HepG2 (cell line): ENCODE results near the gene RAC2. TPM values are rescaled to one million over a fixed set of nuclear protein-coding genes. Genes with fewer than 3 reads are reported as not detected.

Experiments used
- CC2D1A ChIP-seq: sonication (generic); formaldehyde crosslinking; IDR thresholded peaks from 2 replicates; pipeline ENCODE4 v1.8.1; 2023; ENCODE audit warnings: mild to moderate bottlenecking, missing genetic modification reagents
- DPF2 ChIP-seq: sonication (generic); formaldehyde crosslinking; IDR thresholded peaks from 2 replicates; pipeline ENCODE4 v1.4.0; 2020; ENCODE audit warnings: mild to moderate bottlenecking, low read depth, missing genetic modification reagents, borderline replicate concordance
- ISL2 ChIP-seq: sonication (generic); formaldehyde crosslinking; IDR thresholded peaks from 2 replicates; pipeline ENCODE4 v1.5.0; 2020; ENCODE audit warnings: missing genetic modification reagents
- JUNB ChIP-seq: sonication (generic); formaldehyde crosslinking; IDR thresholded peaks from 2 replicates; pipeline ENCODE4 v1.8.0; 2022; ENCODE audit warnings: missing genetic modification reagents, mild to moderate bottlenecking, borderline replicate concordance
- NAIF1 ChIP-seq: sonication (generic); formaldehyde crosslinking; IDR thresholded peaks from 2 replicates; pipeline ENCODE4 v1.5.0; 2020; ENCODE audit warnings: mild to moderate bottlenecking, missing genetic modification reagents, borderline replicate concordance
- RAD21 ChIP-seq: fragments of 450-650 bp; formaldehyde crosslinking; IDR thresholded peaks from 2 replicates; pipeline ENCODE4 v1.5.0; 2020; ENCODE audit warnings: mild to moderate bottlenecking
- RFXANK ChIP-seq: IDR thresholded peaks from 2 replicates; pipeline ENCODE4 v1.6.1; 2016
- SSRP1 ChIP-seq: IDR thresholded peaks from 2 replicates; pipeline ENCODE4 v1.6.1; 2016; ENCODE audit warnings: control low read depth
- STAG1 ChIP-seq: sonication (generic); formaldehyde crosslinking; IDR thresholded peaks from 2 replicates; pipeline ENCODE4 v1.4.0; 2020; ENCODE audit warnings: missing genetic modification reagents
- ZFP82 ChIP-seq: sonication (generic); formaldehyde crosslinking; IDR thresholded peaks from 2 replicates; pipeline ENCODE4 v1.5.1; 2020; ENCODE audit warnings: mild to moderate bottlenecking, missing genetic modification reagents, borderline replicate concordance
- ZNF275 ChIP-seq: sonication (generic); formaldehyde crosslinking; IDR thresholded peaks from 2 replicates; pipeline ENCODE4 v1.8.0; 2022; ENCODE audit warnings: missing genetic modification reagents, mild to moderate bottlenecking, inconsistent platforms, borderline replicate concordance
- ZNF292 ChIP-seq: sonication (generic); formaldehyde crosslinking; IDR thresholded peaks from 2 replicates; pipeline ENCODE4 v1.8.1; 2022; ENCODE audit warnings: mild to moderate bottlenecking, low read depth, missing genetic modification reagents, borderline replicate concordance
- ZNF414 ChIP-seq: sonication (generic); formaldehyde crosslinking; IDR thresholded peaks from 2 replicates; pipeline ENCODE4 v1.5.0; 2020; ENCODE audit warnings: missing genetic modification reagents
- ZNF484 ChIP-seq: sonication (generic); formaldehyde crosslinking; IDR thresholded peaks from 2 replicates; pipeline ENCODE4 v1.5.1; 2020; ENCODE audit warnings: mild to moderate bottlenecking, low read depth, missing genetic modification reagents, borderline replicate concordance
- ZNF549 ChIP-seq: sonication (generic); formaldehyde crosslinking; IDR thresholded peaks from 2 replicates; pipeline ENCODE4 v1.5.0; 2020; ENCODE audit warnings: missing genetic modification reagents
- ZNF75D ChIP-seq: sonication (generic); formaldehyde crosslinking; IDR thresholded peaks from 2 replicates; pipeline ENCODE4 v1.8.1; 2023; ENCODE audit warnings: missing genetic modification reagents, mild to moderate bottlenecking, borderline replicate concordance
- ZNF841 ChIP-seq: sonication (generic); formaldehyde crosslinking; IDR thresholded peaks from 2 replicates; pipeline ENCODE4 v1.8.1; 2023; ENCODE audit warnings: missing genetic modification reagents, borderline replicate concordance
- polyA plus RNA-seq, 8 experiments: library from polyadenylated mRNA; depleted of rRNA in 3 of 8; stranded (reverse) in 7 of 8; unstranded in 1 of 8; fragments of >200 nt; fragmentation: Illumina TruSeq in 4 of 8; extraction: Trizol in 4 of 8; gene quantifications; 2 replicates each; pipeline versions ENCODE4 v1.2.1 to v1.2.3, GENCODE V29; 2011 to 2016; ENCODE audit warnings: low read depth in 4 of 8, missing spikeins in 1 of 8, mixed read lengths in 1 of 8; ENCODE audit not compliant: insufficient read depth in 1 of 8
- total RNA-seq, 5 experiments: library from RNA; depleted of rRNA; stranded (reverse); fragments of >200 nt; fragmentation: Illumina TruSeq; extraction: Trizol; gene quantifications; 2 replicates each; pipeline ENCODE4 v1.2.3, GENCODE V29; 2016; ENCODE audit warnings: low read depth in 1 of 5
- TF ChIP-seq, protein P1 (sequence below): sonication (generic); formaldehyde crosslinking; IDR thresholded peaks from 2 replicates; pipeline ENCODE4 v1.8.1; 2023; ENCODE audit warnings: mild to moderate bottlenecking, missing genetic modification reagents
- TF ChIP-seq, protein P2 (sequence below): sonication (generic); formaldehyde crosslinking; IDR thresholded peaks from 2 replicates; pipeline ENCODE4 v1.4.0; 2020; ENCODE audit warnings: mild to moderate bottlenecking, missing genetic modification reagents

RAC2 gene
- total and polyA plus RNA-seq, 2 of the 13 experiments (the other 11 are each of a cell fraction or from before 2014, with no cell fraction given), result 0.73 TPM; not detected in 1

DNA sequence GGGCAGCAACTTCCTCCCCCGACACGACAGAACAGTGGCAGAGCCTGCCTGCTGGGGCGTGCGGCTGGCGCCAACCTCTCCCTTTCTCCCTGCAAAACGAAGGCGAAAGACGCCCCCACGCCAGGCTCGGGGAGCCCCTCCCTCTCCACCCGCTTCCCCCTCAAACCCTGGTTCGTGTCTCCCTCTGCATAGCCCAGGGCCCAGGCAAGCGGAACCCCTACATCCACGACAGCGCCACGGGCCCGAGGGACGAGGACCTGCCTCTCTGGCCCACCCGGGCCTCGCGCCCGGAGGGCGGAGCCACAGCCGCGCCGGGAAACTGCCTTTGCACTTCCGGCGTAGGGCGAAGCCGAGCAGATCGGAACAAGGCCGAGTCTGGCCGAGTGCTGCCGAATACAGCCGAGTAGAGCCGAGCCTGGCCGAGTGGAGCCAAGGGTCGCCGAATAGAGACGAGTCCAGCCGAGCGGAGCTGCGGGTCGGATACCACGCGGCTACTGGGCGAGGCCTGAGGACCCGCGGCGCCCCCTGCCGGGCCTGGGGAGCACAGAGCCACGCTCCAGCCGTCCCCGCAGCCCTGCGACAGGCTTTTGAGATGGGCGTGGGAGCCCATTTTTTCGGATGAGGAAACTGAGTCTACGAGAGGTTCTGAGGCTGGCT is 44.8 kb downstream of the RAC2 start (continued):
- TF ChIP-seq ZNF484, result no peak
- TF ChIP-seq, protein P1, sequence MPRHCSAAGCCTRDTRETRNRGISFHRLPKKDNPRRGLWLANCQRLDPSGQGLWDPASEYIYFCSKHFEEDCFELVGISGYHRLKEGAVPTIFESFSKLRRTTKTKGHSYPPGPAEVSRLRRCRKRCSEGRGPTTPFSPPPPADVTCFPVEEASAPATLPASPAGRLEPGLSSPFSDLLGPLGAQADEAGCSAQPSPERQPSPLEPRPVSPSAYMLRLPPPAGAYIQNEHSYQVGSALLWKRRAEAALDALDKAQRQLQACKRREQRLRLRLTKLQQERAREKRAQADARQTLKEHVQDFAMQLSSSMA, result no peak; the same call in 1 of the 2 replicates
- TF ChIP-seq ZNF414 (CRISPR knock-in tag), result no peak
- no peak; the same call in 1 of the 2 replicates for TF ChIP-seq ZNF292 (CRISPR knock-in tag)
- TF ChIP-seq RFXANK (CRISPR knock-in tag), result no peak; the same call in 1 of the 2 replicates
- no peak for TF ChIP-seq JUNB (CRISPR knock-in tag)
- TF ChIP-seq RAD21 (CRISPR knock-in tag), result peak; percentile 80
- peak; percentile 64 for TF ChIP-seq STAG1 (CRISPR knock-in tag)
- TF ChIP-seq, protein P2, sequence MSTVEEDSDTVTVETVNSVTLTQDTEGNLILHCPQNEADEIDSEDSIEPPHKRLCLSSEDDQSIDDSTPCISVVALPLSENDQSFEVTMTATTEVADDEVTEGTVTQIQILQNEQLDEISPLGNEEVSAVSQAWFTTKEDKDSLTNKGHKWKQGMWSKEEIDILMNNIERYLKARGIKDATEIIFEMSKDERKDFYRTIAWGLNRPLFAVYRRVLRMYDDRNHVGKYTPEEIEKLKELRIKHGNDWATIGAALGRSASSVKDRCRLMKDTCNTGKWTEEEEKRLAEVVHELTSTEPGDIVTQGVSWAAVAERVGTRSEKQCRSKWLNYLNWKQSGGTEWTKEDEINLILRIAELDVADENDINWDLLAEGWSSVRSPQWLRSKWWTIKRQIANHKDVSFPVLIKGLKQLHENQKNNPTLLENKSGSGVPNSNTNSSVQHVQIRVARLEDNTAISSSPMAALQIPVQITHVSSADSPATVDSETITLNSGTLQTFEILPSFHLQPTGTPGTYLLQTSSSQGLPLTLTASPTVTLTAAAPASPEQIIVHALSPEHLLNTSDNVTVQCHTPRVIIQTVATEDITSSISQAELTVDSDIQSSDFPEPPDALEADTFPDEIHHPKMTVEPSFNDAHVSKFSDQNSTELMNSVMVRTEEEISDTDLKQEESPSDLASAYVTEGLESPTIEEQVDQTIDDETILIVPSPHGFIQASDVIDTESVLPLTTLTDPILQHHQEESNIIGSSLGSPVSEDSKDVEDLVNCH (CRISPR knock-in tag), result no peak
- no peak for TF ChIP-seq ZNF841
- peak; percentile 87 for TF ChIP-seq NAIF1
- TF ChIP-seq ZNF275 (CRISPR knock-in tag), result peak; percentile 42; the same call in 1 of the 2 replicates
- peak; percentile 64 for TF ChIP-seq ISL2 (CRISPR knock-in tag)
- no peak; the same call in 1 of the 2 replicates for TF ChIP-seq ZFP82 (CRISPR knock-in tag)
- no peak for TF ChIP-seq ZNF549
- no peak; the same call in 1 of the 2 replicates for TF ChIP-seq DPF2 (CRISPR knock-in tag)
- TF ChIP-seq CC2D1A (CRISPR knock-in tag), result 0 out of 2 replicates have a peak, but pooled peaks have one; percentile 46
- no peak for TF ChIP-seq ZNF75D (CRISPR knock-in tag)
- no peak for TF ChIP-seq SSRP1 (CRISPR knock-in tag)
